HG02981 (cell line): ENCODE data around the gene WDR54.

Experiments used
- ATAC-seq: cut with Tn5 transposase; IDR thresholded peaks from one replicate; pipeline ENCODE4 v1.9.1; 2021; ENCODE audit warnings: mild to moderate bottlenecking, moderate library complexity; ENCODE audit not compliant: unreplicated experiment

The WDR54 gene

GRCh38 chr2:74421221-74421870, at the start of gene WDR54, which contains the start of gene C2orf81:
Gene WDR54, plus strand, starts transcription at chr2:74421730. Its CDS starts 424 bp downstream, at chr2:74422154.
Gene C2orf81, minus strand, starts transcription at chr2:74421619. Its CDS starts 59 bp downstream, at chr2:74421560.
- peak; percentile 85 for ATAC-seq

GRCh38 chr2:74372674-74373073, 48.9 kb upstream of the WDR54 start:
- ATAC-seq = no peak

GRCh38 chr2:74373221-74373676, 48.3 kb upstream of the WDR54 start:
- ATAC-seq = no peak

GRCh38 chr2:74373985-74374384, 47.5 kb upstream of the WDR54 start:
- no peak for ATAC-seq

- ATAC-seq = no peak
These were observed 46.9 kb upstream of the WDR54 start for GRCh38 chr2:74374509-74375205.

- no peak for ATAC-seq
These were observed 45.7 kb upstream of the WDR54 start for GRCh38 chr2:74375838-74376237.

GRCh38 chr2:74378007-74378406, 43.5 kb upstream of the WDR54 start:
- no peak for ATAC-seq

- no peak for ATAC-seq
These were observed 41.4 kb upstream of the WDR54 start, which contains the start of gene DCTN1 for GRCh38 chr2:74379851-74380789. Gene DCTN1, minus strand, starts transcription at chr2:74380311. Its CDS starts 274 bp downstream, at chr2:74380037.

- no peak for ATAC-seq
These were observed 39.8 kb upstream of the WDR54 start for GRCh38 chr2:74381751-74382150.

- no peak for ATAC-seq
These were observed 38.3 kb upstream of the WDR54 start for GRCh38 chr2:74383254-74383653.

GRCh38 chr2:74384051-74384450, 37.5 kb upstream of the WDR54 start:
- ATAC-seq = no peak

- no peak for ATAC-seq
These were observed 36.1 kb upstream of the WDR54 start for GRCh38 chr2:74385396-74385795.

GRCh38 chr2:74387346-74387745, 34.2 kb upstream of the WDR54 start:
- ATAC-seq = no peak

- ATAC-seq = no peak
These were observed 30.9 kb upstream of the WDR54 start for GRCh38 chr2:74390606-74391005.

- peak; percentile 25 for ATAC-seq
These were observed 30.3 kb upstream of the WDR54 start for GRCh38 chr2:74391209-74391579.

- ATAC-seq = peak; percentile 62
These were observed 29.7 kb upstream of the WDR54 start for GRCh38 chr2:74391580-74392448.

GRCh38 chr2:74392449-74392743, 29.1 kb upstream of the WDR54 start:
- no peak for ATAC-seq

- no peak for ATAC-seq
These were observed 28.0 kb upstream of the WDR54 start for GRCh38 chr2:74393525-74393924.

GRCh38 chr2:74396149-74396548, 25.4 kb upstream of the WDR54 start:
- ATAC-seq = no peak

GRCh38 chr2:74399785-74400184, 21.7 kb upstream of the WDR54 start:
- no peak for ATAC-seq
